ENCODE measurements around the gene ZBTB17. TPM values are rescaled to one million over a fixed set of nuclear protein-coding genes. Genes with fewer than 3 reads are reported as not detected.

The ZBTB17 gene
- total and polyA plus RNA-seq, 10 of the 15 experiments (the other 5 are each of a cell fraction or from before 2014, with no cell fraction given): 0.87 to 59.4 (median 38.7) TPM

DNA sequence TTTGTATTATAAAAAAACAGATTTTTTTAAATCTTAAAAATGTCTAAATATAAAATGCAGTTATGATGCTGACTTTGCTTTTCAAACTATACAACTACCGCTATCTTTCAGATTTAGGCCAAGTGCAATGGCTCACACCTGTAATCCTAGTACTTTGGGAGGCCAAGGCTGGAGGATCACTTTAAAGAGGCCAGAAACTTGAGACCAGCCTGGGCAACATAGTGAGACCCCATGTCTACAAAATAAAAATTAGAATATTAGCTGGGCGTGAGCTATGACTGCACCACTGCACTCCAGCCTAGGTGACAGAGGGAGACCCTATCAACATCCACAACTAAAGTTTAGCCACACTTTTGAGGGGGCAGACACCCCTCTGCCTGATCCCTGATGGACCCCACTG is 20.3 kb downstream of the ZBTB17 start (continued):
- TF ChIP-seq ZBTB11 (CRISPR knock-in tag; IDR thresholded peaks at IDR 0.05) (no peak), CEBPB (IDR thresholded peaks at IDR 0.05; ENCODE audit: borderline replicate concordance in 1 of 2, low read depth in 2 of 2, low read length in 2 of 2) (no peak), SIN3A (IDR thresholded peaks at IDR 0.05; ENCODE audit: low read depth, low read length) (no peak)
- TF ChIP-seq, protein P1, sequence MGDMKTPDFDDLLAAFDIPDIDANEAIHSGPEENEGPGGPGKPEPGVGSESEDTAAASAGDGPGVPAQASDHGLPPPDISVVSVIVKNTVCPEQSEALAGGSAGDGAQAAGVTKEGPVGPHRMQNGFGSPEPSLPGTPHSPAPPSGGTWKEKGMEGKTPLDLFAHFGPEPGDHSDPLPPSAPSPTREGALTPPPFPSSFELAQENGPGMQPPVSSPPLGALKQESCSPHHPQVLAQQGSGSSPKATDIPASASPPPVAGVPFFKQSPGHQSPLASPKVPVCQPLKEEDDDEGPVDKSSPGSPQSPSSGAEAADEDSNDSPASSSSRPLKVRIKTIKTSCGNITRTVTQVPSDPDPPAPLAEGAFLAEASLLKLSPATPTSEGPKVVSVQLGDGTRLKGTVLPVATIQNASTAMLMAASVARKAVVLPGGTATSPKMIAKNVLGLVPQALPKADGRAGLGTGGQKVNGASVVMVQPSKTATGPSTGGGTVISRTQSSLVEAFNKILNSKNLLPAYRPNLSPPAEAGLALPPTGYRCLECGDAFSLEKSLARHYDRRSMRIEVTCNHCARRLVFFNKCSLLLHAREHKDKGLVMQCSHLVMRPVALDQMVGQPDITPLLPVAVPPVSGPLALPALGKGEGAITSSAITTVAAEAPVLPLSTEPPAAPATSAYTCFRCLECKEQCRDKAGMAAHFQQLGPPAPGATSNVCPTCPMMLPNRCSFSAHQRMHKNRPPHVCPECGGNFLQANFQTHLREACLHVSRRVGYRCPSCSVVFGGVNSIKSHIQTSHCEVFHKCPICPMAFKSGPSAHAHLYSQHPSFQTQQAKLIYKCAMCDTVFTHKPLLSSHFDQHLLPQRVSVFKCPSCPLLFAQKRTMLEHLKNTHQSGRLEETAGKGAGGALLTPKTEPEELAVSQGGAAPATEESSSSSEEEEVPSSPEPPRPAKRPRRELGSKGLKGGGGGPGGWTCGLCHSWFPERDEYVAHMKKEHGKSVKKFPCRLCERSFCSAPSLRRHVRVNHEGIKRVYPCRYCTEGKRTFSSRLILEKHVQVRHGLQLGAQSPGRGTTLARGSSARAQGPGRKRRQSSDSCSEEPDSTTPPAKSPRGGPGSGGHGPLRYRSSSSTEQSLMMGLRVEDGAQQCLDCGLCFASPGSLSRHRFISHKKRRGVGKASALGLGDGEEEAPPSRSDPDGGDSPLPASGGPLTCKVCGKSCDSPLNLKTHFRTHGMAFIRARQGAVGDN (IDR thresholded peaks at IDR 0.05): no peak

- Histone ChIP-seq H2AFZ (ENCODE audit: control insufficient read depth, low read depth, low read length) (no peak overlapping the region), H3K9me3 (replicated peaks; ENCODE audit: control insufficient read depth, insufficient read depth, low read length) (no peaks in the 10 kb centered on the region), H3K4me3 (no peak overlapping the region), H3K27ac (ENCODE audit: control insufficient read depth, insufficient read depth) (no peak overlapping the region), H3K36me3 (ENCODE audit: control insufficient read depth in 2 of 2, insufficient read depth in 2 of 2, low read length in 1 of 2) (peaks cover 0 to 15% of the 10 kb centered on the region in 2 experiments; a peak in 2 of 4 replicates), H4K20me1 (ENCODE audit: control insufficient read depth, insufficient read depth) (peaks cover 3% of the 10 kb centered on the region; the same call in 1 of the 2 replicates), H3K79me2 (ENCODE audit: control insufficient read depth, insufficient read depth, low read length) (peaks cover 19% of the 10 kb centered on the region), H3K4me1 (ENCODE audit: control insufficient read depth, insufficient read depth, low read length) (peaks cover 21% of the 10 kb centered on the region), H3K9ac (ENCODE audit: control insufficient read depth, insufficient read depth, low read length) (no peak overlapping the region), H3K4me2 (ENCODE audit: control insufficient read depth, insufficient read depth) (no peak overlapping the region), H3K27me3 (replicated peaks in 1 of 2; ENCODE audit: control insufficient read depth in 2 of 2, insufficient read depth in 2 of 2, low read length in 1 of 2) (no peaks in the 10 kb centered on the region)
- ChIA-PET SMC1A (ENCODE audit: uncharacterized antibody, unreplicated experiment) (interaction anchor here (1.1 to 1.5 kb wide), 2 partner anchors 18 to 54 kb away, joined by 3 read pairs; no protein-coding TSS in a partner anchor), RAD21 (ENCODE audit: unreplicated experiment) (interaction anchor here (1.0 kb wide), 1 partner anchor 138 kb away, joined by 3 read pairs; no protein-coding TSS in a partner anchor), CTCF (no interaction called here), POLR2A (no interaction called here)
- ATAC-seq (no peak), DNase-seq (ENCODE audit: low read depth, low spot score) (no peak), FAIRE-seq (no peak)
- 91% methylated on average over 3 of the region's 3 CpGs for WGBS (ENCODE audit: insufficient coverage, insufficient replicate concordance, low lambda C conversion rate, missing lambda C conversion rate)
- intact Hi-C loops (cut with micrococcal nuclease; ENCODE audit: unreplicated experiment): no loop called here
- in situ Hi-C loops (cut with MboI): no loop called here
- BruUV-seq (replicated peaks): no TSS peak
- no peak for TF ChIP-seq TARDBP (IDR thresholded peaks at IDR 0.05; ENCODE audit: borderline replicate concordance)
- TF ChIP-seq GATAD2B (conservative IDR thresholded peaks at IDR 0.05; ENCODE audit: low read depth): no peak
- TF ChIP-seq, protein P2, sequence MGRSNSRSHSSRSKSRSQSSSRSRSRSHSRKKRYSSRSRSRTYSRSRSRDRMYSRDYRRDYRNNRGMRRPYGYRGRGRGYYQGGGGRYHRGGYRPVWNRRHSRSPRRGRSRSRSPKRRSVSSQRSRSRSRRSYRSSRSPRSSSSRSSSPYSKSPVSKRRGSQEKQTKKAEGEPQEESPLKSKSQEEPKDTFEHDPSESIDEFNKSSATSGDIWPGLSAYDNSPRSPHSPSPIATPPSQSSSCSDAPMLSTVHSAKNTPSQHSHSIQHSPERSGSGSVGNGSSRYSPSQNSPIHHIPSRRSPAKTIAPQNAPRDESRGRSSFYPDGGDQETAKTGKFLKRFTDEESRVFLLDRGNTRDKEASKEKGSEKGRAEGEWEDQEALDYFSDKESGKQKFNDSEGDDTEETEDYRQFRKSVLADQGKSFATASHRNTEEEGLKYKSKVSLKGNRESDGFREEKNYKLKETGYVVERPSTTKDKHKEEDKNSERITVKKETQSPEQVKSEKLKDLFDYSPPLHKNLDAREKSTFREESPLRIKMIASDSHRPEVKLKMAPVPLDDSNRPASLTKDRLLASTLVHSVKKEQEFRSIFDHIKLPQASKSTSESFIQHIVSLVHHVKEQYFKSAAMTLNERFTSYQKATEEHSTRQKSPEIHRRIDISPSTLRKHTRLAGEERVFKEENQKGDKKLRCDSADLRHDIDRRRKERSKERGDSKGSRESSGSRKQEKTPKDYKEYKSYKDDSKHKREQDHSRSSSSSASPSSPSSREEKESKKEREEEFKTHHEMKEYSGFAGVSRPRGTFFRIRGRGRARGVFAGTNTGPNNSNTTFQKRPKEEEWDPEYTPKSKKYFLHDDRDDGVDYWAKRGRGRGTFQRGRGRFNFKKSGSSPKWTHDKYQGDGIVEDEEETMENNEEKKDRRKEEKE (IDR thresholded peaks at IDR 0.05): no peak
- TF ChIP-seq, protein P3, sequence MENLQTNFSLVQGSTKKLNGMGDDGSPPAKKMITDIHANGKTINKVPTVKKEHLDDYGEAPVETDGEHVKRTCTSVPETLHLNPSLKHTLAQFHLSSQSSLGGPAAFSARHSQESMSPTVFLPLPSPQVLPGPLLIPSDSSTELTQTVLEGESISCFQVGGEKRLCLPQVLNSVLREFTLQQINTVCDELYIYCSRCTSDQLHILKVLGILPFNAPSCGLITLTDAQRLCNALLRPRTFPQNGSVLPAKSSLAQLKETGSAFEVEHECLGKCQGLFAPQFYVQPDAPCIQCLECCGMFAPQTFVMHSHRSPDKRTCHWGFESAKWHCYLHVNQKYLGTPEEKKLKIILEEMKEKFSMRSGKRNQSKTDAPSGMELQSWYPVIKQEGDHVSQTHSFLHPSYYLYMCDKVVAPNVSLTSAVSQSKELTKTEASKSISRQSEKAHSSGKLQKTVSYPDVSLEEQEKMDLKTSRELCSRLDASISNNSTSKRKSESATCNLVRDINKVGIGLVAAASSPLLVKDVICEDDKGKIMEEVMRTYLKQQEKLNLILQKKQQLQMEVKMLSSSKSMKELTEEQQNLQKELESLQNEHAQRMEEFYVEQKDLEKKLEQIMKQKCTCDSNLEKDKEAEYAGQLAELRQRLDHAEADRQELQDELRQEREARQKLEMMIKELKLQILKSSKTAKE (IDR thresholded peaks at IDR 0.05; ENCODE audit: low read depth, poor library complexity, severe bottlenecking): no peak
- TF ChIP-seq TCF3 (IDR thresholded peaks at IDR 0.05; ENCODE audit: borderline replicate concordance, insufficient read depth, low read depth, low read length): no peak
Measured at GRCh38 chr1:15954316-15954715, 21.6 kb downstream of the ZBTB17 start.
